Bronchial epithelial cell (primary cell): ENCODE measurements around the gene DNAJC12. TPM values are rescaled to one million over a fixed set of nuclear protein-coding genes. Genes with fewer than 3 reads are reported as not detected.
"Not testable (repeated sequence)": the region's sequence is repeated elsewhere in the genome, so short reads cannot be mapped to it uniquely, and the experiment has no call there.

ENCODE experiments used
- DNase-seq: peaks from one replicate; pipeline ENCODE4 v3.0.0-alpha.2; 2010; ENCODE audit warnings: low read depth
- FAIRE-seq: peaks from 2 replicates; lab custom pipeline; 2011; peaks lifted over from hg19 to GRCh38; lab: Jason Lieb, UNC
- H3K27me3 ChIP-seq: 2 replicates; pipeline ENCODE4 v1.5.1; 2011; ENCODE audit warnings: low read length; ENCODE audit not compliant: control insufficient read depth, insufficient read depth
- H3K36me3 ChIP-seq: 2 replicates; pipeline ENCODE4 v1.5.1; 2011; ENCODE audit warnings: low read length; ENCODE audit not compliant: control insufficient read depth, insufficient read depth
- H3K4me3 ChIP-seq: 2 replicates; pipeline ENCODE4 v1.5.1; 2011; ENCODE audit warnings: mild to moderate bottlenecking, low read depth, low read length, control low read depth
- total RNA-seq: library from RNA; depleted of rRNA; stranded (reverse); fragments of >200 nt; gene quantifications from 2 replicates; pipeline ENCODE4 v1.2.1, GENCODE V29; 2014
- TF ChIP-seq, protein P1 (sequence below): IDR thresholded peaks from 2 replicates; pipeline ENCODE4 v1.5.1; 2011; ENCODE audit warnings: mild to moderate bottlenecking, moderate library complexity, low read length, control low read depth, inconsistent platforms; ENCODE audit not compliant: insufficient read depth, severe bottlenecking

DNAJC12 gene
- total RNA-seq, 1 donor from 2014 or later = not detected

DNA sequence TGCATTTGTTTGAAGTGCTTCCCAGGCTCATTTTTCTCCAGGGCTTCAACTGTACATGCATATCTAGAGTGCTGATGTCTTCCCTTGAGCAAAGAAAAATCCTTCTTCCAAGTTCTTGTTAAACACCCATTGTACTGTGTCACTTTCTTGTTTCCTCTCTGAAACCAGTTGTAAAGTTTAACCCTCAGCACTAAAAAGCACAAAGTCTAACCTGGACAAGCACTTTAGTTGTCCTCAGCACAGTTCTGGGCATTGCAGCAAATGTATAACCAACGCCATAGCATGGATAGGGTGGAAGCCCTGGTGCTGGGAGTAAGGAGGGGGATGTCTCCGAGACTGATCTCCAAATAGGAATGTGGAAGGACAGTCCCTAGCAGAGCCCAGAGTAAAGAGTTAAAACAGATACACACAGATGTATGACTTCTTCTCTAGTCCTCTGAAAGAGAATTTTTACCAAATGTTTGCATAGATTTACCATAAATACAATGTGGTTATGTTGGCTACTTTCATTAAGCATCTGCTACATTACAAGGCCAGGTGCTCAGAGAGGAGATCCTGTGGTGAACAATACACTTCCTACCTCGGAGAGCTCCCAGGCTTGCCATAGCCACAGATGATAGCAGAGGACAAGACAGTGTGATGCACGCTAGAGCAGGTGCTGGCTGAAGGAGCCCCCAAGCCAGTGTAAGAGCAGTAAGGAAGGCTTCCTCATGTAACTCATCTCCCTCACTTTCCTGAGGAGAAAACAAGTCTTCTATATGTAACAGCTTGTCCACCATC is 57.0 kb downstream of the DNAJC12 start:
- Histone ChIP-seq H3K4me3 (no peak overlapping the region), H3K27me3 (no peaks in the 10 kb centered on the region), H3K36me3 (no peaks in the 10 kb centered on the region)
- TF ChIP-seq, protein P1, sequence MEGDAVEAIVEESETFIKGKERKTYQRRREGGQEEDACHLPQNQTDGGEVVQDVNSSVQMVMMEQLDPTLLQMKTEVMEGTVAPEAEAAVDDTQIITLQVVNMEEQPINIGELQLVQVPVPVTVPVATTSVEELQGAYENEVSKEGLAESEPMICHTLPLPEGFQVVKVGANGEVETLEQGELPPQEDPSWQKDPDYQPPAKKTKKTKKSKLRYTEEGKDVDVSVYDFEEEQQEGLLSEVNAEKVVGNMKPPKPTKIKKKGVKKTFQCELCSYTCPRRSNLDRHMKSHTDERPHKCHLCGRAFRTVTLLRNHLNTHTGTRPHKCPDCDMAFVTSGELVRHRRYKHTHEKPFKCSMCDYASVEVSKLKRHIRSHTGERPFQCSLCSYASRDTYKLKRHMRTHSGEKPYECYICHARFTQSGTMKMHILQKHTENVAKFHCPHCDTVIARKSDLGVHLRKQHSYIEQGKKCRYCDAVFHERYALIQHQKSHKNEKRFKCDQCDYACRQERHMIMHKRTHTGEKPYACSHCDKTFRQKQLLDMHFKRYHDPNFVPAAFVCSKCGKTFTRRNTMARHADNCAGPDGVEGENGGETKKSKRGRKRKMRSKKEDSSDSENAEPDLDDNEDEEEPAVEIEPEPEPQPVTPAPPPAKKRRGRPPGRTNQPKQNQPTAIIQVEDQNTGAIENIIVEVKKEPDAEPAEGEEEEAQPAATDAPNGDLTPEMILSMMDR = no peak
- FAIRE-seq = no peak
- no peak for DNase-seq

DNA sequence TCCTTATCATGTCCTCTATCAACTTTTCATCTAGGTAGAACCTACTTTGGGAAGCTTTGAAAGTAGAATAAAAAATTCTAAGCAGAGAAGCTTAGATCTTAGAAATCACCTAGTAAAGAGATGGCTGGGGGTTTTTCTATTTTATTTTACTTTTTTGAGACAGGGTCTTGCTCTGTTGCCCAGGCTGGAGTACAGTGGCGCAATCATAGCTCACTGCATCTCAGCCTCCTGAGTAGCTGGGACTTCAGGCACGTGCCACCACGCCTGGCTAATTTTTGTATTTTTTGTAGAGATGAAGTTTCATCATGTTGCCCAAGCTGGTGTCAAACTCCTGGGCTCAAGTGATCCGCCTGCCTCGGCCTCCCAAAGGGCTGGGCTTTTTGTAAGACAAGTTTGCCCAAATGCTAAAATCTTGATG is 57.8 kb downstream of the DNAJC12 start:
- DNase-seq, H3K36me3 ChIP-seq, H3K4me3 ChIP-seq, H3K27me3 ChIP-seq, FAIRE-seq: not testable (repeated sequence)

DNA sequence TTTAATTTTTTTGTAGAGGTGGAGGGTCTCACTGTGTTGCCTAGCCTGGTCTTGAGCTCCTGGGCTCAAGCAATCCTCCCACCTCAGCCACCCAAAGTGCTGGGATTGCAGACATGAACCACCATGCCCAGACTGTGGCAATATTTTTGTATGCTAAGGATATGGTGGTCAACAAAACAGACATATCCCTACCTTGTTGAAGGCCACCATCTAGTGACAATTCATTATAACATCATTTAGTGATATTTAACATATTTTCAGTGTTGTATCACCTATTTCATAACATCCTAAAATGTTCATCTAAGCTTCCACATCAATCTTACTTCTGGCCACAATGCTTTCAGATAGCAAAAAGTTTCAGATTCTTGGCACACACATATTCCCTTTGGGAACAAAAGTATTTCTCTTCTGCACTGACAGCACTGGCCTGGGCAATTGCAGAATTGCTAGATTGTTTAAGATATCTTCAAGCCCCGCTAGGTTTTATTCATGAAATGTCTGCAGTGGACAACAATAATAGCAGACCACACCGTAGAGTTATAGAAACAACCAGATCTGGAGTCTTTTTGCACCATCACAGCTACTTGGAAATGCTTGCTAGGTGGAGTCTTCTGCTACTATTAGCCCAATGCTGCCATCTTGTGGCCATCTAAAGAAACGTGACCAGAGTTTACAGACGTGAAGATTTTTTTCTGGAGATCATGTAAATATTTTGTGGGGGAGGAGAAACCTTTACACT is 58.4 kb downstream of the DNAJC12 start:
- no peak for FAIRE-seq
- Histone ChIP-seq H3K27me3 (no peaks in the 10 kb centered on the region), H3K4me3 (no peak overlapping the region), H3K36me3 (no peaks in the 10 kb centered on the region)
- TF ChIP-seq, protein P1 = peak; percentile 71
- peak; percentile 77 for DNase-seq

DNA sequence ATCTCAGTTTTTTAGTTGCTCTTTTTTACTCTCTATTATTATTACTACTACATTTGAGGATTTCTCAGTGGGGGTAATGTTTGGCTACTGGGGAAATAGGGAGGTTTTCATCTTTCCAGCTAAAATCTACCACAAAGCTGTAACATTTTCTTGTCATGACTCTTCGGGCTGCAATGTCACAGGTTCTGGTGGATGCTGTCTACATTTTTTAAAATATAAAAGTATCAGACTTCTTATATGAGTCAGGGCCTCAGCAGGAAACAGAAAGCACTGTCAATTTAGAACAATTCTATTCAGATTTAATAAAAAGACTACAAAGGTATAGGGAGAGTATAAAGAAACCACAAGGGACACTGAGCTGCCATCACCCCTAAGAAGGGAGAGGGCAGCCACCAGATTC is 61.6 kb downstream of the DNAJC12 start:
- no peaks in the 10 kb centered on the region for H3K27me3 ChIP-seq
- TF ChIP-seq, protein P1 = no peak
- DNase-seq (no peak), FAIRE-seq (no peak)
- no peaks in the 10 kb centered on the region for H3K36me3 ChIP-seq
- H3K4me3 ChIP-seq = no peak overlapping the region

DNA sequence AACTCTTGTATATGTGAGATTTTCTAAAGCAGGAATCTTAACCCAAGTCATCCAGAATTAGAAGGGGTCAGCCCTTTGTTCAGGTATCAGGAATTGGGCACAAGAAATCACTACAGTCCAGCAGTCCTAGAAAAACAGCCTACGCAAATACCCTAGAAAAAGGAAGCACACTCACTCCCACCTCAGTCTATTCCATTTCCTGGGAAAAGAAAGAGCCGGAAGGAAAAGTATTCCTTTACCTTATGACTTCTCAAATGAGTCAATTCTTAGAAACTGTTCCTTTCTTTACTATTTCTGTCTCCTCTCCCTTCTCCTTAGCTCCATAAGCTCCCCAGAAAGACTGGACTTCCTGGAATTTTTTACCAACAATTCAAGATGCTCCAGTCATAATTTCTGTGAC is 62.7 kb downstream of the DNAJC12 start:
- H3K36me3 ChIP-seq = no peaks in the 10 kb centered on the region
- FAIRE-seq (no peak), DNase-seq (no peak)
- TF ChIP-seq, protein P1 = no peak
- H3K27me3 ChIP-seq = no peaks in the 10 kb centered on the region
- no peak overlapping the region for H3K4me3 ChIP-seq

DNA sequence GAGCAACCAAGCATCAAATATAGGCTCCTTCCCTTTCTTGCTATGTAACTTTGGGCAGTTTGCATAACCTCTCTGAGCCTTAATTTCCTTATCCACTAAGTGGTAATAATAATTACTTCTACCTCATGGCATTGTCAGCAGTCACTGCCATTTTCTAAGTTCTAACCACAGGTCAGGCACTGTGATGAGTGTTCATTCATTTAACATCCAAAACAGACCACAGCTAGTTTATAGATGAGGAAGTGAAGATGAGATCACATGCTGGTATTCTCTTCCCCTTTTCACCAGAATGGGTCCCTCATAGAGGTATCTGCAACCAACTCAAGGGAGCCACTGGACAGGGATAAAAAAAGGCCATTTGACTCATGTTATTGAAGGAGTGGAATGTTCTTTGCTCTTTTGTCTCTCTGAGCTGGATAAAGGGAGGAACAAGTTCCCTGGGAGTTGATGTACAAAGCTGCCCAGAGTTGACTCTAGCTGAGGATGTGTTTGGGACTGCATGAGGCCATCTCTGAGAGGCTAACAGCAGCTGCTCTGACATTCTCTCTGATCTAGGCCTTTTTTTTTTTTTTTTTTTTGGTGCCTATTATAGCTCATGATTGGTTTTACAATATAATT is 65.0 kb downstream of the DNAJC12 start:
- no peaks in the 10 kb centered on the region for H3K27me3 ChIP-seq
- TF ChIP-seq, protein P1 = no peak
- H3K36me3 ChIP-seq = no peaks in the 10 kb centered on the region
- no peak for FAIRE-seq
- no peak for DNase-seq
- no peak overlapping the region for H3K4me3 ChIP-seq
